ENCODE measurements around the gene CASQ2. TPM values are rescaled to one million over a fixed set of nuclear protein-coding genes. Genes with fewer than 3 reads are reported as not detected.

Gene CASQ2
- total RNA-seq, 2 experiments from 2014 or later: not detected

DNA sequence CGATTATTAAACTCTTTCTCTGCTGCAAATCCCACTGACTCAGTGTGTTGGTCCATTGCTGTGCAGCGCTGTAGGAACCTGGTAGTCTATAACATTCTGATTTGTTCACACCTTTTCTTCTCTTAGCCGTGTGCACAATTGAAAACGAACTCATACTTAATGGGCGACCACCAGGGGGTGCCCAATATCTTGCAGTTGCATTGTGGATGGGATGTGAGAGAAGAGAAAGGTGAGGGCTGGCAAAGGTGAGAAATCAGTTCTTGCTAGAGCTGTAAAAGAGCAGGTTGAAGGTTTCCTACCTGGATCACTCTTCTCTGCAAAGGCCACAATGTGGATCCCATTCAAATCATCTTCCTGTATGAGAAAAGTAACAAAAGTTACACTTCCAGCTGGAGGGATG is 51.0 kb downstream of the CASQ2 start:
- Mint-ChIP-seq H3K4me3 (no peak overlapping the region), H3K27me3 (peaks cover 6% of the 10 kb centered on the region), H3K9me3 (no peaks in the 10 kb centered on the region), H3K27ac (no peak overlapping the region), H3K36me3 (ENCODE audit: low read depth) (no peaks in the 10 kb centered on the region), H3K4me1 (no peaks in the 10 kb centered on the region)
- POLR2A ChIA-PET: no interaction called here
- CTCF ChIA-PET: no interaction called here
- peak; percentile 47 for DNase-seq

DNA sequence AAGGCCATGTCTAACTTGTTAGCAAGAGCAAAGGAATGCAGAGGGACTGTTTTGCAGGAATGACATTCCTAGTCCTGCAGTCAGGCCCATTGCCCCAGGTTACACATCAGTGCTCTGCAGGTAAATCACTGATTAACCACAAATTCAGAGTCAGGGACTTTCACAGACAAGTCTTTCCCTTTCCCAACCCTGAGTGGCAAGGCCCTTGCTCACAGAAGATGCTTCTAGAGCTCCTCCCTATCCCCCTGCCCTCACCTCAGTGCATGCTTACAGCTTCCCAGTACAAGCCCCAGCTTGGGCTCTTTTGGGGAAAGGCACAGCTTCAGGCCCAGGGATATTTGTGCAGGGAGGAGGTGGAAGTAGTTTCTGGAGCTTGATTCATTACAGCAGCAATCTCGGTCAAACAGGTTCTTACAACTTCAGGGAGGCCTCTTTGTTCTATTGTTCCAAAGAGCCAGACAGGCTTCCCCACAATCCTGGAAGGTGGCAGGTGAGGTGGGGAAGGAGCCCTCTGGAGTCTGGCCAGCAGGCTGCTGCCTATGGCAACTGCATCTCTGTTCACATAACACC is 53.9 kb downstream of the CASQ2 start:
- H3K9me3 Mint-ChIP-seq: no peaks in the 10 kb centered on the region
- POLR2A ChIA-PET: no interaction called here
- H3K36me3 Mint-ChIP-seq (ENCODE audit: low read depth): no peaks in the 10 kb centered on the region
- H3K4me1 Mint-ChIP-seq: peaks cover 3% of the 10 kb centered on the region
- no peak for DNase-seq
- no peak overlapping the region for H3K27ac Mint-ChIP-seq
- CTCF ChIA-PET: interaction anchor here (1.0 kb wide), 1 partner anchor 8 kb away, joined by 3 read pairs; no protein-coding TSS in a partner anchor
- H3K4me3 Mint-ChIP-seq: no peak overlapping the region
- H3K27me3 Mint-ChIP-seq: peaks cover 11% of the 10 kb centered on the region

GRCh38 chr1:115713906-115714305 is 54.6 kb downstream of the CASQ2 start:
- Mint-ChIP-seq H3K27me3 (peaks cover 16% of the 10 kb centered on the region), H3K4me3 (no peak overlapping the region), H3K4me1 (peaks cover 3% of the 10 kb centered on the region), H3K36me3 (ENCODE audit: low read depth) (no peaks in the 10 kb centered on the region), H3K9me3 (no peaks in the 10 kb centered on the region), H3K27ac (no peak overlapping the region)
- ChIA-PET POLR2A (no interaction called here), CTCF (interaction anchor here (0.6 kb wide), 1 partner anchor 127 kb away, joined by 4 read pairs; the partner anchor contains the start of gene NHLH2)
- DNase-seq: no peak

DNA sequence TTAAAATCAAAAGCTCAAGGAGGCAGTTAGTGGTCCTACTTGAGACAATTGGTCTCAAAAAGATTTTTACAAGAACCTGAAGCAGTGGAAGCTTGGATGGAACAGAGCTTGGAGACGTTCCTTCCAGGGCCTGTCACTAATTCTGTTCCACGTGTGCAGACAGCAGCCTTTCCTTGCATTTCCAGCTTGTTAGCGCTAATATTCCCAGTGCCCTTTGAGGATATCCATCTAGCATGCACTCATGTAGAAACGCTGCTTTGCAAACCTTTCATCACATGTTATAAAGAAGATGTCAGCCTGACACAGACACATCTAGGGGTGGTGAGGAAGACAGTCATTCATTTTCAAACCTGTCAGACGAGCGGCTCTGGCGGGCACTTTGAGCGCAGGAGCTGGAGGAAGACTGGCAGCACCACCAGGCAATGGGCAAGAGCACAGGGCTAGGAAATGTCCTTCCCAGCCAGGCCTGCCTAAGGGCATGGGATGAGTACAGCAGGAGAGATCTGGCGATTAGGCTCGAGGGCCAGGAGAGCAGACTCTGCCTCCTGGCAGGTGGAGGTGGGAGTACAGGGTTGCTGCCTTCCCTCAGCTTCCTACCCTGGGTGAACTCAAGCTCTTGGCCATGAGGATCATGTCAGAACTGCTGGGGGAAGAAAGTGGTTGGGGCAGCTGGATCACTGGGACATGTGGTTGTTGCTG is 55.5 kb downstream of the CASQ2 start:
- Mint-ChIP-seq H3K4me1 (peaks cover 3% of the 10 kb centered on the region), H3K4me3 (no peak overlapping the region), H3K36me3 (ENCODE audit: low read depth) (no peaks in the 10 kb centered on the region), H3K27me3 (peaks cover 17% of the 10 kb centered on the region), H3K27ac (no peak overlapping the region), H3K9me3 (no peaks in the 10 kb centered on the region)
- ChIA-PET POLR2A (no interaction called here), CTCF (interaction anchor here (0.6 kb wide), 1 partner anchor 128 kb away, joined by 4 read pairs; the partner anchor contains the start of gene NHLH2)
- no peak for DNase-seq

DNA sequence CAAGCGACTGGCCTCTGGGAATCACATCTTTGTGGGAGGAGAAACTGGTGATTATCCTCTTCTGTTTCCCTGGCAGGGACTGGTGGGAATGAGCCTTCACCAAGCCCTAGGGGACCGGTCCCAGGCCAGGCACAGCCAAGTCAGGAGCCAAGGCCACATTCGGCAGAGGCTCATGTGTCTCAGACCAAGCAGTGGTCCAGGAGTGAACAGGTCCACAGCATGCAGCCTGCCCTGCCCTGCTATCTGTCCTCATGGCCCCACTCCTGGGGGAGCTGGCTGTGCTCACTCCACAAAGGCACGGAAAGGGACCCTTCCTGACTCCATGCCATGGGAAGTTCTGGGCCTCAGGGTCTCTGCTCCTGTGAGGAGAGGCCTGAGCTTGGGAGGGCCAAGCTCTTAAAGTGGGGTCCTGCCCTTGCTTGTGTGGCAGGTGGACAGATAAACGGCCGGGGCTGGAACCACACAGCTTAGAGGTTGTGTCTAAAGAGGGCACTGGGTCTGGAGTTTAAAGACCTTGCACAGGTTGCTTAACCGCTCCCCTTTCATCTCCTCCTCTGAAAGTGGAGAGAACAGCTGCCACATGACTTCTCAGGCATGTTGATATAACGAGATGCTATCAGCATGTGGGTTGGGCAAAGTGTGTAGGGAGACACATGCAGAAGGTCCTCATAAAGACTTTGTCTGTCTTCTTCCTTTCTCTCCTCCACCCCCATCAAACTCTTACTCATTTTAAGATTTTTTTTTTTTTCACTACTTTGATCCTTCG is 57.5 kb downstream of the CASQ2 start:
- Mint-ChIP-seq H3K4me3 (no peak overlapping the region), H3K9me3 (no peaks in the 10 kb centered on the region), H3K27ac (no peak overlapping the region), H3K27me3 (peaks cover 16% of the 10 kb centered on the region), H3K36me3 (ENCODE audit: low read depth) (no peaks in the 10 kb centered on the region), H3K4me1 (peaks cover 3% of the 10 kb centered on the region)
- ChIA-PET POLR2A (no interaction called here), CTCF (interaction anchor here (0.6 kb wide), 1 partner anchor 19 kb away, joined by 3 read pairs; no protein-coding TSS in a partner anchor)
- DNase-seq: no peak

GRCh38 chr1:115706587-115707425 is 61.7 kb downstream of the CASQ2 start:
- Mint-ChIP-seq H3K27me3 (peaks cover 20% of the 10 kb centered on the region), H3K4me3 (no peak overlapping the region), H3K4me1 (peaks cover 3% of the 10 kb centered on the region), H3K27ac (no peak overlapping the region), H3K36me3 (ENCODE audit: low read depth) (no peaks in the 10 kb centered on the region), H3K9me3 (no peaks in the 10 kb centered on the region)
- peak; percentile 17 for DNase-seq
- CTCF ChIA-PET: interaction anchor here (0.6 to 1.5 kb wide), 9 partner anchors 8 to 658 kb away, joined by 3 to 5 read pairs (median 3); no protein-coding TSS in a partner anchor
- POLR2A ChIA-PET: no interaction called here

DNA sequence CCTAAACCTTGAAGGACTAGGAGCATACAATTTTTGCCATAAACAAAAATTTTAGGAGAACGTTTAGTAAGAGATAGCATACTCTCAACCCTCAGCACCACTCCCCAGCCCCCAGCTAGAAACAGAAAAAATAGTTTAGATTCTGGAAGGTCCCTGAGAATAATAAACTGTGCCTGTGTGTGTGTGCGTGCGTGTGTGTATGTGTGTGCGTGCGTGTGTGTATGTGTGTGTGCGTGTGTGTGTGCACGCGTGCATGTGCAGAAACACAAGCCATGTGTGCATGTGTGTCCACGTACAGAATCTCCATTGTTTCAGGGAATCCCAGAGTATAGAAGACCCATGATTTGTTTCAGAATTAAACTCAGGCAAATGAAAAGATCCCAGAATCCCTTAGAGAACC is 62.6 kb downstream of the CASQ2 start:
- H3K27ac Mint-ChIP-seq: no peak overlapping the region
- DNase-seq: no peak
- POLR2A ChIA-PET: no interaction called here
- H3K4me3 Mint-ChIP-seq: no peak overlapping the region
- no peaks in the 10 kb centered on the region for H3K36me3 Mint-ChIP-seq (ENCODE audit: low read depth)
- peaks cover 23% of the 10 kb centered on the region for H3K27me3 Mint-ChIP-seq
- no peaks in the 10 kb centered on the region for H3K9me3 Mint-ChIP-seq
- CTCF ChIA-PET: interaction anchor here (0.8 to 1.5 kb wide), 5 partner anchors 9 to 98 kb away, joined by 3 to 5 read pairs (median 3); no protein-coding TSS in a partner anchor
- H3K4me1 Mint-ChIP-seq: no peaks in the 10 kb centered on the region

DNA sequence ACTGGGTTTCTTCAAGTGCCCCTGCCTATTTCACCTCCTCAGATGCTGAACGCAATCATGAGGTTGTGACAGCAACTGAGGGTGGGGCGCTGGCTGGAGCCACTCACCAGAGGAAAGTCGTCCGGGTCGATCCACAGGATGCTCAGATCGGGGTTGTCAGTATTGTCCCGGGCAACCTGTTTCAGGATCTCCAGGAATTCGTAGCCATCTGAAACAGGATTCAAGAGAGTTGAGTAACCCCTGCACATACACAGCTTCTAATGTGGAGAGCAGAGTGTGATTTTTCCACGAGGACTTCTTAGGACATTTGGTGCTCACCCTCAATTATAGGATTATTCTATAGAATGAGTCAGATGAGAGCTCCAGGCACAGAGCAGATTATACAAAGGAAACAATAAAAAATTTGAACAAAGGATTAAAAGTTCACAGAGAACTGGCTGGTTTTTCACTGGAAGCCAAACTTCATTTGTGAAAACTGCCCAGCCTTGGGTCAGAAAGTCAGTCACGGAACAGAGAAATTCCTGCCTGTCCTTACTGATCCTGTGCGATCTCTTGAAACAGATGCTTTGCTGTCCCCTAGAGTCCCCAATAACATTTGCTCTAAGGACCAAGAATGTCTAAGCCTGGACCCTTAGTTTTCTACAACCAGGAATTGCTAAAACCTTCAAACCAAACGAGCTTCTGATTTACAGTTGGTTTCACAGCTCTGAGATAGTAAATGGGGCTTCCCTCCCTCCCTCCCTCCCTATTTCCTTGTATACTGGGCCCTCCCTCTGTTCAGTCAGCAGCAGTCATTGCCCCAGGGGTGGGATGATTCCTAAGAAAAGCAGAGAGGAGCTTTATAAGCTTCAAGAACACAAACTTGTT is 63.2 kb downstream of the CASQ2 start:
- H3K27ac Mint-ChIP-seq: no peak overlapping the region
- no peak overlapping the region for H3K4me3 Mint-ChIP-seq
- peaks cover 23% of the 10 kb centered on the region for H3K27me3 Mint-ChIP-seq
- ChIA-PET POLR2A (no interaction called here), CTCF (interaction anchor here (1.2 kb wide), 1 partner anchor 97 kb away, joined by 4 read pairs; no protein-coding TSS in a partner anchor)
- no peaks in the 10 kb centered on the region for H3K4me1 Mint-ChIP-seq
- DNase-seq: no peak
- no peaks in the 10 kb centered on the region for H3K9me3 Mint-ChIP-seq
- no peaks in the 10 kb centered on the region for H3K36me3 Mint-ChIP-seq (ENCODE audit: low read depth)

GRCh38 chr1:115702959-115703358 is 65.6 kb downstream of the CASQ2 start:
- Mint-ChIP-seq H3K27me3 (peaks cover 17% of the 10 kb centered on the region), H3K4me3 (no peak overlapping the region), H3K4me1 (no peaks in the 10 kb centered on the region), H3K36me3 (ENCODE audit: low read depth) (no peaks in the 10 kb centered on the region), H3K27ac (no peak overlapping the region), H3K9me3 (no peaks in the 10 kb centered on the region)
- DNase-seq: no peak
- ChIA-PET POLR2A (no interaction called here), CTCF (no interaction called here)

GRCh38 chr1:115701090-115701489 is 67.4 kb downstream of the CASQ2 start:
- peaks cover 15% of the 10 kb centered on the region for H3K27me3 Mint-ChIP-seq
- CTCF ChIA-PET: no interaction called here
- no peak overlapping the region for H3K27ac Mint-ChIP-seq
- POLR2A ChIA-PET: no interaction called here
- no peaks in the 10 kb centered on the region for H3K36me3 Mint-ChIP-seq (ENCODE audit: low read depth)
- H3K4me3 Mint-ChIP-seq: no peak overlapping the region
- DNase-seq: no peak
- H3K4me1 Mint-ChIP-seq: no peaks in the 10 kb centered on the region
- no peaks in the 10 kb centered on the region for H3K9me3 Mint-ChIP-seq

GRCh38 chr1:115697619-115698018 is 70.9 kb downstream of the CASQ2 start:
- ChIA-PET CTCF (no interaction called here), POLR2A (no interaction called here)

DNA sequence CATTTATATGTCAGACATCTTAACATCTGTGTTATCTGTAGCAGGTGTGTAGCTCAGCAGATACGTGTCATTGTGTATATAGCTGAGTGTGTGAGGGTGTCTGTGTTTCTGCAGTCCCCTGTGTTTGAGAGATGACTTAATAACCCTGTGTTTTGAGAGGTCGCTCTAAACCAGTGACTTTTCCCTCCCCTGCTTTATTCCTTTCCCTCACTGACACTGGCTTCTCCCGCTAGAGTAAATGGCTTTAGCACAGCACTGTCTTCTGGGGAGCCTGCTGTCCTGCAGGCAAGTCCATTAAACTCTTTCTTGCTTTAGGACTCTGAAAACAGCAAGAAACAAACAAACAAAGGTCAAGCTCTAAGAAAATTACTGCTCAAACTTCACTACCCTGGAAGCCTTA is 73.7 kb downstream of the CASQ2 start:
- Mint-ChIP-seq H3K9me3 (no peaks in the 10 kb centered on the region), H3K36me3 (ENCODE audit: low read depth) (peaks cover 8% of the 10 kb centered on the region), H3K4me1 (no peaks in the 10 kb centered on the region), H3K27me3 (peaks cover 8% of the 10 kb centered on the region), H3K27ac (no peak overlapping the region), H3K4me3 (no peak overlapping the region)
- DNase-seq: no peak
- ChIA-PET CTCF (interaction anchor here (1.4 kb wide), 1 partner anchor 9 kb away, joined by 3 read pairs; no protein-coding TSS in a partner anchor), POLR2A (no interaction called here)

More at GRCh38 chr1:115697619-115698018, 70.9 kb downstream of the CASQ2 start:
- DNase-seq: no peak
- H3K27me3 Mint-ChIP-seq: peaks cover 15% of the 10 kb centered on the region
- H3K36me3 Mint-ChIP-seq (ENCODE audit: low read depth): no peaks in the 10 kb centered on the region
- H3K27ac Mint-ChIP-seq: no peak overlapping the region
- no peaks in the 10 kb centered on the region for H3K4me1 Mint-ChIP-seq
- no peaks in the 10 kb centered on the region for H3K9me3 Mint-ChIP-seq
- H3K4me3 Mint-ChIP-seq: no peak overlapping the region

Measured in activated CD4-positive, alpha-beta T cell treated with anti-CD3 and anti-CD28 coated beads, Interleukin-2, amount 10 ng/mL, durations not matched to agents 7 days and 5 days (primary cell).